Osteoblast (primary cell): ENCODE measurements around the gene ITPR1. TPM values are rescaled to one million over a fixed set of nuclear protein-coding genes. Genes with fewer than 3 reads are reported as not detected.

Experiments used
- DNase-seq: peaks from one replicate; pipeline ENCODE4 v3.0.0; 2011; ENCODE audit warnings: low spot score, mixed read lengths; ENCODE audit not compliant: insufficient read length; ENCODE audit errors: missing footprints
- H2AFZ ChIP-seq: 2 replicates; pipeline ENCODE4 v1.6.0; 2011; ENCODE audit warnings: mild to moderate bottlenecking, low read length
- H3K27ac ChIP-seq: 2 replicates; pipeline ENCODE4 v1.5.1; 2011; ENCODE audit warnings: mild to moderate bottlenecking, low read depth, low read length, moderate library complexity
- H3K27me3 ChIP-seq: 2 replicates; pipeline ENCODE4 v1.6.0; 2012; ENCODE audit warnings: mild to moderate bottlenecking, control low read depth, inconsistent platforms, low read length, moderate library complexity; ENCODE audit not compliant: insufficient read depth
- H3K36me3 ChIP-seq: 2 replicates; pipeline ENCODE4 v1.5.1; 2011; ENCODE audit warnings: mild to moderate bottlenecking, low read length, control low read depth, moderate library complexity; ENCODE audit not compliant: insufficient read depth
- H3K4me1 ChIP-seq: 2 replicates; pipeline ENCODE4 v1.5.1; 2011; ENCODE audit warnings: mild to moderate bottlenecking, low read length, control low read depth, moderate library complexity; ENCODE audit not compliant: insufficient read depth
- H3K4me2 ChIP-seq: 2 replicates; pipeline ENCODE4 v1.6.0; 2011; ENCODE audit warnings: mild to moderate bottlenecking, low read length; ENCODE audit not compliant: insufficient read depth
- H3K4me3 ChIP-seq: fragments of 200-600 bp; sonication (generic); 3 replicates; pipeline ENCODE4 v1.5.1; 2012; ENCODE audit warnings: mild to moderate bottlenecking, low read length, inconsistent platforms; ENCODE audit not compliant: insufficient read depth
- H3K79me2 ChIP-seq: 2 replicates; pipeline ENCODE4 v1.6.0; 2012; ENCODE audit warnings: mild to moderate bottlenecking, low read length, control low read depth, inconsistent platforms; ENCODE audit not compliant: insufficient read depth
- H3K9me3 ChIP-seq: 2 replicates; pipeline ENCODE4 v1.5.1; 2011; ENCODE audit warnings: low read depth, low read length, control low read depth
- H4K20me1 ChIP-seq: 2 replicates; pipeline ENCODE4 v1.6.0; 2012; ENCODE audit warnings: mild to moderate bottlenecking, low read length, control low read depth; ENCODE audit not compliant: insufficient read depth
- total RNA-seq: library from RNA; depleted of rRNA; stranded (reverse); fragments of >200 nt; gene quantifications from 2 replicates; pipeline ENCODE4 v1.2.3, GENCODE V29; 2012
- TF ChIP-seq, protein P1 (sequence below): IDR thresholded peaks from 2 replicates; pipeline ENCODE4 v1.5.1; 2011; ENCODE audit warnings: mild to moderate bottlenecking, low read depth, low read length, moderate library complexity; ENCODE audit errors: extremely low read depth

The ITPR1 gene
- total RNA-seq, 1 donor, result 16.6 TPM

DNA sequence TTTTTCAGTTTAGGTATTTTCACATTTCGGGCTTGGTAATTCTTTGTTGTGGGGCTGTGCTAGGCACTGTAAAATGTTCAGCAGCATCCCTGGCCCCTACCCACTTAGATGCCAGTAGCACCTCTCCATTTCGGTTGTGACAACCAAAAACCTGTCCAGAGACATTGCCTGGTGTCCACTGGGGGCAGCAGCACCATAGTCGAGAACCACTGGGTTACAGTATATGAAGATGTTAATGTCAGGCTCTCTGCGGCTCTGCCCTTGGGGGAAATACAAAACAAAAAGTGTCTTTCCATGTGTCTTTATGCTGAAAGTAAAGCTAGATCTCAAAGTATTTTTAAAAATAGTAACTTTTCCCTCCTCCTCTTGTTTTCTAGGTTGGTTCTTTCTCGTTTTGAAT, 177.2 kb downstream of the ITPR1 start:
- TF ChIP-seq, protein P1, sequence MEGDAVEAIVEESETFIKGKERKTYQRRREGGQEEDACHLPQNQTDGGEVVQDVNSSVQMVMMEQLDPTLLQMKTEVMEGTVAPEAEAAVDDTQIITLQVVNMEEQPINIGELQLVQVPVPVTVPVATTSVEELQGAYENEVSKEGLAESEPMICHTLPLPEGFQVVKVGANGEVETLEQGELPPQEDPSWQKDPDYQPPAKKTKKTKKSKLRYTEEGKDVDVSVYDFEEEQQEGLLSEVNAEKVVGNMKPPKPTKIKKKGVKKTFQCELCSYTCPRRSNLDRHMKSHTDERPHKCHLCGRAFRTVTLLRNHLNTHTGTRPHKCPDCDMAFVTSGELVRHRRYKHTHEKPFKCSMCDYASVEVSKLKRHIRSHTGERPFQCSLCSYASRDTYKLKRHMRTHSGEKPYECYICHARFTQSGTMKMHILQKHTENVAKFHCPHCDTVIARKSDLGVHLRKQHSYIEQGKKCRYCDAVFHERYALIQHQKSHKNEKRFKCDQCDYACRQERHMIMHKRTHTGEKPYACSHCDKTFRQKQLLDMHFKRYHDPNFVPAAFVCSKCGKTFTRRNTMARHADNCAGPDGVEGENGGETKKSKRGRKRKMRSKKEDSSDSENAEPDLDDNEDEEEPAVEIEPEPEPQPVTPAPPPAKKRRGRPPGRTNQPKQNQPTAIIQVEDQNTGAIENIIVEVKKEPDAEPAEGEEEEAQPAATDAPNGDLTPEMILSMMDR, result peak; percentile 53
- no peak overlapping the region for H3K27ac ChIP-seq
- no peak overlapping the region for H3K4me2 ChIP-seq
- H3K9me3 ChIP-seq, result no peaks in the 10 kb centered on the region
- H3K27me3 ChIP-seq, result no peaks in the 10 kb centered on the region
- H3K4me1 ChIP-seq, result peaks cover 11% of the 10 kb centered on the region
- H3K36me3 ChIP-seq, result no peaks in the 10 kb centered on the region
- no peaks in the 10 kb centered on the region for H4K20me1 ChIP-seq
- H3K4me3 ChIP-seq, result no peak overlapping the region
- DNase-seq, result peak; percentile 51
- H2AFZ ChIP-seq, result no peak overlapping the region
- H3K79me2 ChIP-seq, result no peaks in the 10 kb centered on the region

DNA sequence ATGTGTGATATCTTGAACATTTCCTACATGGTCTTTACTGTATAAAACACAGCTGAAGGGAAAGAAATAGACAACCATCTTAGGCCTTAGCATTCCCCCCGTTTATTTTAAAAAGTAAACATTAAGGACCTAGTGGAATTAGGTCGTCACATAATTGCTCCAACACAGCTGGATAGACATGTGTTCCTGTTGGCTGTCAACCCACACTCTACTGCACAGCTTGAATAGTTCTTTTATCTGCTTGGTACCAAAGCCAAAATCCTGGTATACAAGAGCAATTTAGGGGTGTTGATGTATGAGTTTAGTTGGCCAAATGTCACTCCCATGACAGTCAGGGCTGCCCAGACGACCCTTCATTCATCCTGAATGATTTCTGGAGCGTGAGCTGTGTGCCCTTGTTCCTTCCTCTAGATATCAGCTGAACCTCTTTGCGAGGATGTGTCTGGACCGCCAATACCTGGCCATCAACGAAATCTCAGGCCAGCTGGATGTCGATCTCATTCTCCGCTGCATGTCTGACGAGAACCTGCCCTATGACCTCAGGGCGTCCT, 179.7 kb downstream of the ITPR1 start:
- no peak for DNase-seq
- TF ChIP-seq, protein P1, result no peak
- H3K9me3 ChIP-seq, result no peaks in the 10 kb centered on the region
- H3K4me3 ChIP-seq, result no peak overlapping the region
- H3K27ac ChIP-seq, result no peak overlapping the region
- no peaks in the 10 kb centered on the region for H3K27me3 ChIP-seq
- peaks cover 11% of the 10 kb centered on the region for H3K4me1 ChIP-seq
- no peaks in the 10 kb centered on the region for H3K79me2 ChIP-seq
- no peaks in the 10 kb centered on the region for H4K20me1 ChIP-seq
- H3K36me3 ChIP-seq, result no peaks in the 10 kb centered on the region
- H2AFZ ChIP-seq, result no peak overlapping the region
- no peak overlapping the region for H3K4me2 ChIP-seq

DNA sequence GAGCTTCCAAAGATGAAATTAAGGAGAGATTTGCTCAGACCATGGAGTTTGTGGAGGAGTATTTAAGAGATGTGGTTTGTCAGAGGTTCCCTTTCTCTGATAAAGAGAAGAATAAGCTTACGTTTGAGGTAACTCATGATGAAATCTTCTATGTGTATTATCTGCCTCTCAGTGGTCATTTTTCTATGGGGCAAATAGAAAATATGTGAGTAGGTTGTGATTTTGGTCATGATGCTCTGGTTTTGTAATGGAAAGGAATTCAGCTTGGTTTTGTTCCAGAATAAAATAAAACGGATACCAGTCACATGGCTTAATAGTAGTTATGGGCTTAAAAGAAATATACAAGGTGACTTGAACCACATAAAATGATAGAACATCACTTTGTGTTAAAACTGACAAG, 181.1 kb downstream of the ITPR1 start:
- Histone ChIP-seq H3K4me2 (peak overlapping the region; percentile 23), H3K79me2 (no peaks in the 10 kb centered on the region), H3K27ac (peak overlapping the region; percentile 71), H2AFZ (peak overlapping the region; percentile 1), H3K4me1 (peaks cover 11% of the 10 kb centered on the region), H4K20me1 (no peaks in the 10 kb centered on the region), H3K9me3 (no peaks in the 10 kb centered on the region), H3K36me3 (no peaks in the 10 kb centered on the region), H3K27me3 (no peaks in the 10 kb centered on the region), H3K4me3 (no peak overlapping the region)
- TF ChIP-seq, protein P1, result no peak
- DNase-seq, result no peak

DNA sequence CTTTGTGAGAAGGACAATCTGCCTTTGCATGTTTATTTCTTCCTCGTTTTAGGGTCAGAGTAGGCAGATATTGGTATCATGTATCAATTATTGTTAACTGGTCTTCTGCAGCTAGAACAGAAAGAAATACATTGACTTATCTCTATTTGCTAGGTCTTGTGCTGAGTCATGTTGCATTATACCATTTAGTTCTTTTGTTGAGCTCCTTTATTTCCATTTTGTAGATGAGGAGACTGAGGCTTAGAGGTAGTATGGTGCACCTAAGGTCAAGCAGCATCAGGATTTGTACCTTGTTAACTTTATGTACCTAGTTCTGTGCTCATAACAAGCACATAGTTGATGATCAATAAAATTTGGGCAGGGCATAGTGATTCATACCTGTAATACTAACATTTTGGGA, 182.6 kb downstream of the ITPR1 start:
- Histone ChIP-seq H3K9me3 (no peaks in the 10 kb centered on the region), H4K20me1 (no peaks in the 10 kb centered on the region), H3K4me3 (no peak overlapping the region), H3K4me1 (peaks cover 13% of the 10 kb centered on the region), H3K4me2 (no peak overlapping the region), H2AFZ (no peak overlapping the region), H3K27me3 (no peaks in the 10 kb centered on the region), H3K27ac (no peak overlapping the region), H3K79me2 (no peaks in the 10 kb centered on the region), H3K36me3 (no peaks in the 10 kb centered on the region)
- TF ChIP-seq, protein P1, result no peak
- DNase-seq, result no peak
